T-helper 22 cell (primary cell): Measurements from ENCODE around the gene ADI1.
A peak's percentile ranks its signal among the peaks of the same experiment; 100 is the strongest.

Source experiments
- DNase-seq: peaks from one replicate; pipeline ENCODE4 v3.0.0-alpha.2; 2020; ENCODE audit warnings: low read depth

ADI1 gene, protein sequence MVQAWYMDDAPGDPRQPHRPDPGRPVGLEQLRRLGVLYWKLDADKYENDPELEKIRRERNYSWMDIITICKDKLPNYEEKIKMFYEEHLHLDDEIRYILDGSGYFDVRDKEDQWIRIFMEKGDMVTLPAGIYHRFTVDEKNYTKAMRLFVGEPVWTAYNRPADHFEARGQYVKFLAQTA

DNA sequence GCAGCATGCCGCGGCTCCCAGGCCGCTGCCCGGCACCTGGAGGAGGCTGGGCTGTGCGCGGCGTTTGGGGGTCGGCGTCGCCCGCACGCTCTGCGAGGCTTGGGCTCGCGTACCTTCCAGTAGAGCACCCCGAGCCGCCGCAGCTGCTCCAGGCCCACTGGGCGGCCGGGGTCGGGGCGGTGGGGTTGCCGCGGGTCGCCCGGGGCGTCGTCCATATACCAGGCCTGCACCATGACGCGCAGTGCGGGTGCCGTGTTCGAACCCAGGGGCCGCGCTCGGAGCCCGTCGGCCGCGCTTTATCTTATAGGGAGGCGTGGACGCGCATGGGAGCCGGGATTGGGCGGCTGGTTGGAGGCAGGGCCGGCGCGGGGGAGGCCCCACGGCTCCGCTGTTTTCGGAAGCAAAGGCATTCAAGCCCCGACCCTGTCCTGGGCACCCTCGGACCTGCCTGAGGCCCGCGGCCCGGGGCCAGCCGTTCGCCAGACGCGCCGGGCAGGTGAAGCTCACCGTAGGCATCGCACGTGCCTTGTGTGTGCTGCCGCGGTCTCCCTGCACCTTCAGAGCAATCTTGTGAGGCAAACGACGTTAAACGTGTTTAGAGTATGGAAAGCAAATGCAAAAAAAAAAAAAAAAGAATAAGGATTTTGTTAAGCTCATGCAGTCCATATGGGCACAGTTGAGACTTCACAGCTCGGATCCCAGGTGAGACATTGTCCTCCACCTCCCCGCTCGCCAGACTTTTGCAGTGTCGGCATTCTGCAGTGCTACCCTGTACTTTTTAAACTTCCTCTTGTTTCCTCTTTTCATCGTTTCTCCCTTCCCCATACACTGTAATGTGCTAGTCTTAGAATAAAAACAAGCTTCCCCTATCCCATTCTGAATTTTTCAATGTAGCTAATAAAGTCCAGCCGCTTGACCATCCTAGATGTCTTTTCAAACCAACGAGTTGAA is at the start of gene ADI1:
TSS of gene ADI1 (minus strand) at position 277 of the 951 bp plus-strand sequence. CDS start at position 233, 44 bp downstream.
- peak; percentile 56 for DNase-seq

DNA sequence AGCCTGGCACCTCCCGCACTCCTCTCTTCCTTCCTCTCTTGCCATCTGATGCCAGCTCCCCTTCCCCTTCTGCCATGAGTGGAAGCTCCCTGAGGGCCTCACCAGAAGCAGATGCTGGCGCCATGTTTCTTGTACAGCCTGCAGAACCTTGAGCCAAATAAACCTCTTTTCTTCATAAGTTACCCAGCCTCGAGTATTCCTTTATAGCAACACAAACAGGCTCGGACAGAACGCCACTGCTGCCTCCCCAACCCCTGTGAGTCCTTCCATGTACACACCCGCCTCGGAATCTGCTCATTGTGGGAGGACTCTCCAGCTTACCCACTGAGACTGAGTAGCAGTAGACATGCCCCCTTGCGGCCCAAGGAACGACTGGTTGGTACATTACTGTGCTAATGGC is 47.5 kb upstream of the ADI1 start:
- no peak for DNase-seq

DNA sequence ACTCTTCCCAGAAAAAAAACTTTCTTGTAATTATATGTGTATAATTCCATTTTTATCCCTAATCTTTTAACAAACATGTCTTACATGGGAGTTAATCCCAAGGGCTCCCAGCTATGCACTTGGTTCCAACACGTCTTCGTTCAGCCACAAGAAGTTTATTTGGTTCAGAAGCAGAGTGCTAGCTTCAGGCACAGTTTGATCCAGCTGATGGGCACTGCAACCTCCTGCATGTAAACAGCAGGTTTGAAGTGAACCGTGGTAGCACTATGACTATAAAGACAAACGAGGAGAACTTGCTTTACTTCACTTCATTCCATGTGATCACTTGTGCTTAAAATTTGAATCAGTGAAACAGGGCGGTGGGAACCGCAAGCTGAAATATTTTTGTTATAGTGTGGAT is 45.8 kb upstream of the ADI1 start:
- no peak for DNase-seq

DNA sequence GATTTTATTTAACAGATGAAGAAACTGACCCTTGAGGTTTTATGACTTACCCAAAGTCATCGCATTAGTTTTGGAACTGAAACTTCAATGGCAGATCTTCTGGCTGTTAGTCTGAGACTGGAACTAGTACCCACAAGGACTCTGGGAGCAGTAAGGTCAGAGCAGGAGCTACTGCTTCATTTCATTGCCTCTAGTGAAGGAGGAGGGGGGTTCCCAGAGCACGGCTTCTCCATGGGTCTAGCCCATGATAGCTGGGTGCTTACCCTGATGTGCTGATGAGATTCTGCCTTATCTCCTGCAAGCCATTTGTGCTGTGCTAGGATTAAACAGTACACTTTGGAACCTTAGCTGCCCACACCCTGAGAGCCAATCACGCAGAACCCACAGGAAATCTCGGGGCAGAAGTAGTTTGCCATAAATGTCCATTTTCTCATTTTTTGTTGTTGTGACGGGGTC is 44.2 kb upstream of the ADI1 start:
- no peak for DNase-seq

DNA sequence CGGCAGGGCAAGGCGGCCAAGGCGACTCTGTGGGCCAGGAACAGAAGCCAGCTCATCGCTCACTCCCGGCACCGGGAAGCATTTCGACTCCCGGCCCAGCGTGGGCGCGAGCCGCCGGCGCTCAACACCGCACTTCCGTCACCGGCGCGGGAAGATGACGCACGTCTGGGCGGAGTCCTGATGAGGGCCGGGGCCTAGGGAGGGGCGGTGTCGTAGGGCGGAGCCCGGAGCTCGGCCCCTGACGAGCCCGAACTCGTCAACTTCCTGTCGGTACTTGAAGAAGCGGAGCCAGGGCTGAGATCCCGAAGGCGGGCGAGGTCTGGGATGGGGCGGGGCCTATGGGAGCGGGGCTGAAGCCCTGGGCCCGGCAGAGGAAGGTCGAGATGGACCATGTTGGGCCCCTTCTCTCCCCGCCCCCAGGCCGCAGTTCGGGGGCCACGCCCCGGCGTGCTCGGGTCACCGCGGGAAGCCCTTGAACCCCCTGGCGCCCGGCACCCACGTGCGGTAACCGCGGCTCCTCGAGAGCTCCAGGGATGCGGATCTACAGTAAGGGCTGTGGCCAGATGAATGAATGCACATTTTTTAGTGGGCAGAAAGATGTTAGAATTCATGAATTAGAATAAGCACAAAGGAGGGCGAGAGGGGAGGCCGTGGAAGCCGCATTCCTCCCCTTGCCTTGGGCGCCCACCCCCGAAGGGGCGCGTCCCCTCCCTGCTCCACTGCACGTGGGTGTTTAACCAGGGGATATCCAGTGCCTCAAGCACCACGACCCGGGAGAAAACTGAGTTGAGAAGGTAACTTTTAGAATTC is 39.1 kb upstream of the ADI1 start, which contains the start of gene RNASEH1:
TSS of gene RNASEH1 (minus strand) at position 129 of the 810 bp plus-strand sequence. CDS start at position 56, 73 bp downstream.
- DNase-seq = peak; percentile 96

DNA sequence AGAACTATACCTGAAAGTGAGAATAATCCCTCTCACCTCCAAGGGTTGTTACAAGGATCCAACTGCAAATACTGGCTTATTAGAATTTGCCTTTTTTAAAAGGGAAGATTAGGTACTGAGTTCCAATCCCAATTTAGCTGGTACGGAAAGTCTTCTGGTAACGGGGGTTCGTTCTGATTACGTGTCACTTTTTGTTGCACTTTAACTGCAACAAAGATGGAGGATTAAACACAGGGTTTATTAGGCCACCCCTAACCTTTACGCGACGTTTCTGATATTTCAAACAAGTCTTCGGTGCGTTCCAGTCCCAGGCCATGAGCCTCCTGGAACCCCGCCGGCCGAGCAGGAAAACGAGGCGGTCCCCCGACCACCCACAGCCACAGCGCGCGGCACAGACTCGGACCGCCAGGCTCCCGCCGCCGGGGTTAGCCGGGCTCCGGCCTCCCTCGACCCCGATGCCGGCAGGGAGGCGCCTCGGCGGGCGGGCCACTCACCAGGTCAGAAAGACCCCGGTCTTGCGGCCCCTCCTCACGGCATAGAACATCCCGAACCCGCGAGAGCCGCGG is 38.4 kb upstream of the ADI1 start:
- no peak for DNase-seq

DNA sequence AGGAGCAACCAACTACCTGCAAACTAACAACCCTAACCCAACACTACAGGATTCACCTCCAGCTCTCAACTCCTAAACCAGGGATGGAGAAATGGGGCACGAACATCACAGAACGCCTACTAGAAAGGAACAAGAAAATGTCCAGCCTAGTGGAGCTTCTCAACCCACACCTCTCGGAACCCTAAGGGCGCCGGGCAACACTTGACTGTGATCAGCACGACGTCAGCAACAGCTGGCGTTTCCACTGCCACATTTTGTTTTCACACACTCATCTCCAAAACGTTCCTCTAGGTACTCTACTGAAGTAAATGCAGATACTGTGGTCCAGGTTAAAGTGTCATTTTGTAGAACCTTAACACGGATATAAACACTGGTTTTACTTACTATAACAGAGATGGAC is 34.6 kb upstream of the ADI1 start:
- DNase-seq = no peak

DNA sequence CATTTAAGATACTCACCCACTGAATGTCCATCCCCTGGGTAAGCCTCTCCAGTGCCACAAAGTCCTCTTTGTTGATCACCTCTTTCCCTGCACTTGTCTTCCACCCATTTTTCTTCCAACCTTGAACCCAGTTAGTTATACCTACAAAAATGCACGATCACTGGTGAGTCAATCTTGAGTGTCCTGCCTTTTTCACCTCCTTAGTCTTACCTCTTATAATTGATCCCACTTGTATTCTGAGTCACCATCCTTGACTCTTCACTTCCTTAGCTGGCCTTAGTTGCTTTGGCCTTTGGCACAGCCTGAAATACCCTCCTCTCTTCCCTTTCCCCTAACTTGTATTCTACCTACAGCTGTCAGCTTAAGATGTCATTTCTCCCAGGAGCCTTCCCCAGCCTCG is 28.6 kb upstream of the ADI1 start:
- DNase-seq = no peak

DNA sequence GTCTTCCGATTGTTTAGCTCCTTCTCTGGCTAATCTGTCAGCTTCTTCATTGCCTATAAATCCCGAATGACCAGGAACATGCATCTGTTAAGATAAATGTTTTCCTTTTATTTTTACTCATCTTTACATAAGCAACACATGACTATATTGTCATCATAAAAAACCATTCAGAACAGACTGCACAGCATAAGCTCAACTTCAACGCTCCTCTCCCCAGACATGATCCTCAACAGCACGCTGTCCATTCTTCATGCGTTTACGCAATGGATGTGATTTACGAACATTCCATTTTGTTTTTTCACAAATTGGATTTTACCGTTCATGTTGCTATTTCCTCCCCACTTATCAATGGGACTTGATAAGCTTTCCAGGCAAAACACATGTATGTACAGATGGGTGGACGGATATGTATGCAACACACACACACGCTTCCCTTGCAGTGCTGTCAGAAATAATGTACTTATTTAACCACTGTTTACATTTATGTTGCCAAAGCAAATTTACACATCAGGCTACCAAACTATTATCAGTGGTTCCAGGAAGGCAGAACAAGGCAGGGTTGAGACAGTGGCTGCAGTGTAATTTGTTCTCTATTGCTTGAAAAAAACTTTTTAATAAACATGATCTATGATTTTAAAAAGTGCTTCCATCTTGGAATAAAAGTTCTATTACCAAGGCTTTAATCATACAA is 26.6 kb upstream of the ADI1 start:
- no peak for DNase-seq

DNA sequence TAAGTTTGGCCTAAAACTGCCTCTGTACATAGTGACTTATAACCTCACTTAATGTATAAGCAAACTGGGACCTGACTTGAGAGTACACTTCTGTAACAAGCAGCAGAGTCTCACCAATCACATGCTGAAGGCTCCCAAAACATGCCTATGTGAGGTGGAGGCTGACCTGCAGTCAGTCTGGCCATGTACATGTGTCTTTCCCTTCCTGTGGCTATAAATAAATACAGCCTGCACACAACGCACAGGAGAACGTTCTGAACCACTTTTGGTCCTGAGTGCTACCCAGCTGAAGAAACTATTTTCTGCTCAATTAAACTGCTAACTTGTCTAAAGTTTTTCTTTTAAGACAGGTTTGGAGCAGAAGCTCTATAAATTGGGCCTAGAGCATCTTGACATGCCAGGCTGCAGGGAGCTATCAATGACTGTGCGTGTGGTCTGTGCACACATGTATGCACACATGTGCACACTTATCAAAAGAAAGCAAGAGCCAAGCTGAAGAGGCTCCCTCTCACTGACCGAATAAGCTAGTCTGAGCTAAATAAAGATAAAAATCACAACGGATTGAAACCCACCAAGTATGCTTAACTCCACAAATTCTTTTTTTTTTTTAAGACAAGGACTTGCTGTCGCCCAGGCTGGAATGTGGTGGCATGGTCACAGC is 23.8 kb upstream of the ADI1 start:
- DNase-seq = no peak

DNA sequence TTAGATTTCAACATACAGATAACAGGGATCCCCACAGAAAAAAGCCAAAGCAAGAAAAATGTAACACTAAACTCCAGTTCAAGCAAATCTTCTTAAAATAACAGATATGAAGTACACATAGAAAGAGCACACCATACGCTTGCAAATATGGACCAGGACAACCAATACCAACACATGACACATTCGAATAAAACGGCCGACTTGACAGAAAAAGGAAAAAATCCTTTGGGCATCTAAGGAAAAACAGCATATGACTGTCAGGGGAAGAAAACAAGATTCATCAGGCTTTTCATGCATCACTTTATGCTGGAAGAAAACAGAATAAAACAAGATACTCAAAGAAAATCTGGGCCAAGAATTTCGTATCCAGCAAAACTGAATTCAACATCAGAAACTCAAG is 22.8 kb upstream of the ADI1 start:
- DNase-seq = no peak

DNA sequence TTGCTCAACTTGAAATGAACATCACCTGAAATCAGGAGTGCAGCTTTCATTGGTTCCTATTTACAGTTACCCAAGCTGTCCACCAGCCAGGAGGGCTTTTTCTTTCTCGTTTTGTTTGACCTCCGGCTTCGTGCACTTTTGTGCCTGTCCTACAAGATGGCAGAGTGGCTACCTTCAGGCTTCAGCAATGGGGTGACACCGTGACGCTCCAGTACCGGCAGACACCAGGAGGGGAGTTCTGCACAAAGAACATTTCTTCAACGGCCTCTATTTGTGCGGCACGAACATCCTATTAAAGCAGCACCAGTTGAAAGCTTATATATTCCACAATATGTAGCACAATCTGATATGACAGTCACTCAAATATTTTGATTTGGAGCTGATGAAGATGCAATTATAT is 20.5 kb upstream of the ADI1 start:
- DNase-seq = no peak

DNA sequence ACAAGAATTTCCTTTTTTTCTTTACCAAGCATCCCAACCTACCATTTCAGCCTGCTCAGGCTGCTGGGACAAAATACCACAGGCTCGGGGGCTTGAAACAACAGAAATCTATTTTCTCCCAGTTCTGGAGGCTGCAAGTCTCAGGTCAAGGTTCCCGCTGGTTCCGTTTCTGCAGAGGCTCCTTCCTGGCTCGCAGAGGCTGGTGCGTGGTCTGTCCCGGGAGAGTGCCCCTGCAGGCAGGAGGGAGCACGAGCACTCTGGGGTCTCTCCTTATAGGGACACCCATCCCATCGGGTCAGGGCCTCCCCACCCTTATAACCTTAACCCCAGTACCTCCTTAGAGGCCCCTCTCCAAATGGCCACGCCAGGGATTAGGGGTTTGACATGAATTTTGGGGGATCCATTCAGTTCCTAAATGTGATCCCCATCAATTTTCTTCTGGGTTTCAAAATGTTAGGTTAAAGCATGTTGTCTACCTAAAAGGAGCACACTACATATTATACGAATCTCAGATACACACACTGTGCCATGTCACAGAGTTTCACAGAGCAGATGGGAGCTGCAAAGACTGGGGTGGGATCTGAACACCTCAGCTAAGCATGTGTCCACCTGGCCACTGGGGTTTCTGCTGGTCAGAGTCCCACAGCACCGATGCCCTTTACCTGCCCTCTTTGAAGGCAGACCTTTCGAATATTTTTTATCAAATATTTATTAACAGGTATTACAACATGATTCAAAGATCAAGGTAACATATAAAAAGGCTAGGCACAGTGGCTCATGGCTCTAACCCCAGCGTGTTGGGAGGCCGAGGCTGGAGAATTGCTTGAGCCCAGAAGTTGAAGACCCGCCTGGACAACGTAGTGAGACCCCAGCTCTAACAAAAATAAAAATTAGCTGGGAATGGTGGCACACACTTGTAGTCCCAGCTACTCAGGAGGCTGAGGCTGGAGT is 17.6 kb upstream of the ADI1 start:
- no peak for DNase-seq

DNA sequence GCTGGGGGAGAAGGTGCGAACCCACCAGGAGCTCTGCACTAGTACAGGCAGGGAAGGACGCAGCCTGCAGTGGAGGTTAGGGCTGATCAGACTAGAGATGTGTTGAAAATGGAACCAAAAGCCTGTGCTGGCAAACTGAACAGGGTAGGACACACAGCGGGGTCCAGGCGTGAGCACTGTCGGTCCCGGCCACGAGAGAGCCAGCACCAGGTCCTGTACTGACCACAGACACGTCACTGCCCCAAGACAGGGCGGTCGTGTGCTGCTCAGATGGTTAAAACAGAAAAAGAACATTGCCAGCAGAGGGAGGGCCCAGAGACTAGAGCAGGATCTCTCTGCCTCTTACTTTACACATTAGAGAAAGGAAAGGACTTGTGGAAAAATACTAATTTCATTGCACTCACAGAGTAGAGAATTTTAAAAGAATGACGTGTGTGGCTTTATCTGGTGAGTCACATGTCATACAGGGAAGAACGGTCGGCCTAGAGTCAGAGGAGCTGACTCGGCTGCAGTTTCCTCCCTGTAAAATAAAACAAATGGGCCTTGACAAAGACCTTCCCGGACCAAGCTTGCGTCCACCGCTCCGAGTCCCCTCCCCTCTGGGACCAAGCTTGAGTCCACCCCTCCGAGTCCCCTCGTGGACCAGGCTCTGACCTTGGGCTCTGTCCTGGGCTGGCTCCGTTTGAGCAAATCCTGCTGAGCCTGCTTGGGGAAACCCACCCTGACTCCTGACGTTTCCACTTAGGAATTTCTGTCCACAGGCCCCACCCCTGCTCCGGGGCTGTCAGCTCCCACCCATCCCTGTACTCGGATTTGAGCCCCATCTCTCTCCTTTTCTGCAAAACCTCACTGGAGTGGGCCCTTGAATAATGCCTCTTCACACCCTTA is 16.7 kb upstream of the ADI1 start:
- DNase-seq = no peak

DNA sequence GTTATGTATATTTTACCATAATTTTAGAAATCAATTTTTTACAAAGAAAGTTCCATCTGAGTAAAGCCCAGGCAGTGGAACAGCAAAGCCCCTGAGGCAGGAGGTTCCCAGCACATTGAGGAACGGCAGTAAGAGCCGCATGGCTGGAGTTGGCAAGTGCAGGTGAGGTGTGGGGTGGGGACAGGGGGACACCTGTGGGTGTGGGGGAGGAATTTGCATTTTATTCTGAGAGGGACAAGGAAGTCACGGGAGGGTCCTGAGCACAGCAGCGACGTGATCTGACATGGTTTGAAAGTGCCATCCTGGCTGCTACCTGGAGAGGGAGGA is 16.1 kb upstream of the ADI1 start:
- DNase-seq = no peak

DNA sequence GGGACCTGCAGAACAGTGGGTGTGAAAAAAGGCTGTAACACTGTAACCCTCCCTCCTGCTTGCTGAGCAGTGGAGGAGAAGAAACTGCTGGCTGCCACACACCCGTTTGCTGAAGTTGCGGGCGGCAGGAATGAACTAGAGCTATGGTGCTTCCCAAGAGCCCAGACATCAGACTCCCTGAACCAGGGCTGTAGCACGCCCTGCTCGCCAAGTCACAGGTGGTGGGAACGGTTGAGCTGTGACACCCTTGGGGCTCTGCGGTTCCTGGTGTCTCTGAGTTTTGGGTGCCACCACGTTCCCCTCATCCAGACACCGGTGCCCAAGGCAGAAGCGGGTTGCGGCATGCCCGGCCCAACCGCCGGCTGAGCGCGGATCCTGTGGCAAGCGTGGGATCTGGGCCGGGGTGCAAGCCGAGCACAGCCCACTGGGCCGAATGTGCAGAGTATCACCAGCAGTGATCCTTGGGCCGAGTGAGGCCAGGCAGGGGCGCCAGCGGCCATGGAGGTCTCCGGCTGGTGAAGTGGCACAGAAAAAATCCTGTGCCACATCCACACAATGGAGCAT is 15.0 kb upstream of the ADI1 start:
- DNase-seq = no peak

DNA sequence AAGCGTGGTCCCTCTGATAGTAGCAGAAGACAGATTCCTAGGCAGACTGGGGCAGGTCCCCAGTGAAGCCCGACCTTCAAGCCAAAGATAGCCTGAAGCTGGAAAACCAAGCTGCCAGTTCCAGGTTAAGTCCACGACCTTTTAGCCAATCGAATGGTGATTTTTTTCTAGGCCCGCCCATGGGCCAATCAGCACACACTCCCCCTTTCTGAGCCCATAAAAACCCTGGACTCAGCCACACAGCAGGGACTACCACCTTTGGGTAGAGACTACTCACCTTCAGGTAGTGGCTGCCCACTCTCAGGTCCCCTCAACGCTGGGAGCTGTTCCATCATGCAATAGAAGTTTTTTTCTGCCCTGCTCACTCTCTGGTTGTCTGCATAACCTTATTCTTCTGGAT is 14.5 kb upstream of the ADI1 start:
- no peak for DNase-seq

DNA sequence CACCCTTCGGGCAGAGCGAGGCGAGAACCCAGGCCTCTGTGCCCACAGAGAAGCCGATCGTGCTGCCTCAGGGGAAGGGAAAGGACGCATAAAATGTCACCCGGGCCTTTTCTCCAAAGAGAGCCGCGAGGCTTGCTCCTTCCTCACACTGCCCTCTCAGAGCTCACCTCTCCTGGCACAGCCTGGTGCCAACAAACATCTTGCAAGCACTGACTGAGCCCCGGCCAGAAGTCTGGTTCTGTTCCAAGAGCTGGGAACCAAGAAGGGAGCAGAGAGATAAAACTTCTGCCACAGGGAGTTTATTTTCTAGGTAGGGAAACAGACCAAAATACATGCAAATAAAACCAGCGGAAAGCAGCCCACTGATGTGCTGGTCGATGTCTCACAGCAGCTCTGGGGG is 13.6 kb upstream of the ADI1 start:
- no peak for DNase-seq
